ENCODE results near the gene DNTT.

DNA sequence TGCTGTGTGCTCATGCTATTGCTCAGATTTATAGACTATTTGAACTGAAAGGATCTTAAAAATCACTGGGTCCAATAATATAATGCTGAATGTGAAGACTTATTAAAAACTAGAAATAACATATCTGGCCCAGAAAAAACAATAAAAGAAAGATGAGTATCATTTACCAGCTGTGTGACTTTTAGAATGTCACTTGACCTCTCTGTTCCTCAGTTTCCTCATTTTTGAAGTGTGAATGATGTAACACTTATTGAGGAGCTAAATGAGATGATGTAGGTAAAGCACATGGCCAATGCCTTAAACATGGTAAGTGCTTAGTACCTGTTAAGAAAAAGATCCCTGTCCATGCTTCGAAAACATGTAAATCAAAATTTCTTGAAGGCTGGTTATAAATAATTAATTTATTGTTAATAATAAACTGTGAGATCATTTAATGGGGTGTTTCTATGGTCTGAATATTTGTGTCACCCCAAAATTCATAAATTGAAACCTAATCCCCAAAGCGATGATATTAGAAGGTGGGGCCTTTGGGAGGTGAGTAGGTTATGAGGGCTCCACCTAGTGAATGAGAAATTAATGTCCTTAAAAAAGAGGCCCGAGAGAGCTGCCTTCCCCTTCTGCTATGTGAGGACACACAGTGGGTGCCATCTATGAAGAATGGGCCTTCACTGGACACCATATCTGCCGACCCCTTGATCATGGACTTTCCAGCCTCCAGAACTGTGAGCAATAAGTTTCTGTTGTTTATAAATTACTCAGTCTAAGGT, 13.0 kb downstream of the DNTT start:
- TF ChIP-seq, protein P1, sequence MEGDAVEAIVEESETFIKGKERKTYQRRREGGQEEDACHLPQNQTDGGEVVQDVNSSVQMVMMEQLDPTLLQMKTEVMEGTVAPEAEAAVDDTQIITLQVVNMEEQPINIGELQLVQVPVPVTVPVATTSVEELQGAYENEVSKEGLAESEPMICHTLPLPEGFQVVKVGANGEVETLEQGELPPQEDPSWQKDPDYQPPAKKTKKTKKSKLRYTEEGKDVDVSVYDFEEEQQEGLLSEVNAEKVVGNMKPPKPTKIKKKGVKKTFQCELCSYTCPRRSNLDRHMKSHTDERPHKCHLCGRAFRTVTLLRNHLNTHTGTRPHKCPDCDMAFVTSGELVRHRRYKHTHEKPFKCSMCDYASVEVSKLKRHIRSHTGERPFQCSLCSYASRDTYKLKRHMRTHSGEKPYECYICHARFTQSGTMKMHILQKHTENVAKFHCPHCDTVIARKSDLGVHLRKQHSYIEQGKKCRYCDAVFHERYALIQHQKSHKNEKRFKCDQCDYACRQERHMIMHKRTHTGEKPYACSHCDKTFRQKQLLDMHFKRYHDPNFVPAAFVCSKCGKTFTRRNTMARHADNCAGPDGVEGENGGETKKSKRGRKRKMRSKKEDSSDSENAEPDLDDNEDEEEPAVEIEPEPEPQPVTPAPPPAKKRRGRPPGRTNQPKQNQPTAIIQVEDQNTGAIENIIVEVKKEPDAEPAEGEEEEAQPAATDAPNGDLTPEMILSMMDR (conservative IDR thresholded peaks at IDR 0.05 in 1 of 2, IDR thresholded peaks at IDR 0.05 in 1 of 2; ENCODE audit: extremely low read depth in 1 of 2, insufficient read depth in 1 of 2, low read depth in 1 of 2, low read length in 2 of 2) = no peak
- no peak for TF ChIP-seq EZH2 (IDR thresholded peaks at IDR 0.05; ENCODE audit: borderline replicate concordance, low read length)
